ENCODE data around the gene ADCYAP1R1.

The ADCYAP1R1 gene

DNA sequence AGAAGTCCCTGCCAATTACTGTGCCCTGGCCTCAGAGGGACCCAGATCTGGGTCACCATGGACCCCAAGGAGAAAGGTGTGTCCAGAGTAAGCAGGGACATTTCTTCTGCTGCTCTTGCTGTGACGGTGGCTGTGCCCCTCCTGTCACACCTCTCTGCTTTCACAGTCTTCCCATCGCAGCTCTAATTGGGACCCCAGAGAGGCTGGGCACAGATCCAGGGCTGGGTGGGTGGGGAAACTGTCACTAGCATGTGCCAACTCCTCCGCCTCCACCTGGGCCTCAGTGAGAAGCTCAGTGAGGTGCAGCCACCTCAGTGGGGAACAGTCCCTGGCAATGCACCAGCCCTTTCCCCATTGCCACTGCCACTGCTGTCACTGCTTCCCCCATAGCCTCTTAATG is 37.3 kb upstream of the ADCYAP1R1 start:
- TF ChIP-seq, protein P1, sequence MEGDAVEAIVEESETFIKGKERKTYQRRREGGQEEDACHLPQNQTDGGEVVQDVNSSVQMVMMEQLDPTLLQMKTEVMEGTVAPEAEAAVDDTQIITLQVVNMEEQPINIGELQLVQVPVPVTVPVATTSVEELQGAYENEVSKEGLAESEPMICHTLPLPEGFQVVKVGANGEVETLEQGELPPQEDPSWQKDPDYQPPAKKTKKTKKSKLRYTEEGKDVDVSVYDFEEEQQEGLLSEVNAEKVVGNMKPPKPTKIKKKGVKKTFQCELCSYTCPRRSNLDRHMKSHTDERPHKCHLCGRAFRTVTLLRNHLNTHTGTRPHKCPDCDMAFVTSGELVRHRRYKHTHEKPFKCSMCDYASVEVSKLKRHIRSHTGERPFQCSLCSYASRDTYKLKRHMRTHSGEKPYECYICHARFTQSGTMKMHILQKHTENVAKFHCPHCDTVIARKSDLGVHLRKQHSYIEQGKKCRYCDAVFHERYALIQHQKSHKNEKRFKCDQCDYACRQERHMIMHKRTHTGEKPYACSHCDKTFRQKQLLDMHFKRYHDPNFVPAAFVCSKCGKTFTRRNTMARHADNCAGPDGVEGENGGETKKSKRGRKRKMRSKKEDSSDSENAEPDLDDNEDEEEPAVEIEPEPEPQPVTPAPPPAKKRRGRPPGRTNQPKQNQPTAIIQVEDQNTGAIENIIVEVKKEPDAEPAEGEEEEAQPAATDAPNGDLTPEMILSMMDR (IDR thresholded peaks at IDR 0.05; ENCODE audit: low read depth, low read length): no peak

DNA sequence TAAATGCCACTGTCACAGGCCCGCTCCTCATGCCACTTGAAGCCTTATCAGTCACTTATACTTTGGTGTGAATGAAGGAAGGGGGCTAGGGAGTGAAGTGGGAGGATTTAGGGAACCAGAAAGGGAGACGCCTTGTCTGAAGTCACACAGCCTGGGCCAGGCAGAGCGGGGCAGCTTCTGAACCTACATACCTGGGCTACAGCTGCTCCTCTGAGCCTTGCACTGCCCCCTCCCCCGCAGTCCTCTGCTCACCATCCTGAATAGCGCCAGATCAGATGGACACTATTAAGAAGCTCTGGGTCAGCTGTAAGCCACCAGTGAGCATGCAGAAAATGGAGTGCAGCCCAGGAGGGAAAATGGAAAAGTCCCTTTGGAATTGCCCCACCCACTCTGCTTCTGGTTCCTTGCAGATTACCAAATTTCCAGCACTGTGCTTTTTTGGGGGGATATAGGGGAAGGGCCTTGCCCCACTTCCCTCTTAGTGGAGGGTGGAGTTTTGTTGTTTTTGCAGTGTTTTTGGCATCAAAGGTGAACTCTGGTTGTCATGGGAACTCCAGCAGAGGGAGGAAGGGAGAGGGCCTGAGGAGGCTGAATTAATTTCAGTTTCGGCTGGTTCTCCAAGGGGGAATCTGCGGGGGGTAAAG is 35.0 kb upstream of the ADCYAP1R1 start:
- DNase-seq (ENCODE audit: low read depth in 2 of 2): no peak
- H3K4me3 ChIP-seq (replicated peaks in 1 of 2; ENCODE audit: low read depth in 2 of 2, low read length in 2 of 2): no peak overlapping the region
- TF ChIP-seq, protein P1 (IDR thresholded peaks at IDR 0.05; ENCODE audit: low read depth, low read length): no peak

More for the DNA sequence above, 37.3 kb upstream of the ADCYAP1R1 start:
- no peak for DNase-seq (ENCODE audit: low read depth in 2 of 2)
- H3K4me3 ChIP-seq (replicated peaks in 1 of 2; ENCODE audit: low read depth in 2 of 2, low read length in 2 of 2): no peak overlapping the region

DNA sequence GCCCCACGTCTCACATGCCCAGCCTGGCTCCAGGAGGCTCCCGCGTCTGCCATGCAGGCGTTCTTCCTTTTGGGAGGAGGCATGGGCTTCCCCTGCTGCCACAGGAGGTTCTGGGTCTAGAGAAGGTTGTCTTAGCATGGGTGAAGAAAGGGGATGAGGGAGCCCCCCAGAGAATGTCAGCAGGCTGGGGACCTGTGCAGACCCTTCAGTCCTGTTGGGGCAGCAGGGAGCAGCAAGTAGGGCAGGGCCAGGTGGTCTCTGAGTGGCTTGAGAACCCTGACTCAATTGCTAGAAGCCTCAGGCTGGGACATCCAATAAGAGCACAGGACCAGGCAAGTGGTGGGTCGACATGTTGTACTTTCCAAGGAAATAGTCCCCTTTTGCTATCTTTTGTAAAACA is 34.4 kb upstream of the ADCYAP1R1 start:
- TF ChIP-seq, protein P1 (IDR thresholded peaks at IDR 0.05; ENCODE audit: low read depth, low read length): no peak
- no peak for DNase-seq (ENCODE audit: low read depth in 2 of 2)
- no peak overlapping the region for H3K4me3 ChIP-seq (replicated peaks in 1 of 2; ENCODE audit: low read depth in 2 of 2, low read length in 2 of 2)

DNA sequence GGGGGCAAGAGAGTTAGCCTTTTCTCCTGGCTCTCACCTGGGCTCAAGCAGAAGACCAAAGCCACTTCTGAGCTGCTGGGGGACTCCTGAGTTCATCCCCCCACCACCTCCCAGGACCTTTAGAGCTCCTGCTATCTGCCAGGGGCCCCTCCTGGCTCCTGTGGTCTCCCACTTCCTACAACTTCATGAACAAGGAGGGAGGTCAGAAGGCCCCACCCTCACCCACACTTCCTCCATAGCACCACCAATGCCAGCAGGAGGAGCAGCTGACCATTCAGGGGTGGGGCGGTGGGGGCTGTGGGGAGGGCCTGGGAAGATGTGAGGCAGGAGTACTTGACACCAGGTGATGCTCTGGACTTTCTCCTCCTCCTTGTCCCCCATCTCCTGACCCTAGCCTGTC is 32.6 kb upstream of the ADCYAP1R1 start:
- no peak for DNase-seq (ENCODE audit: low read depth in 2 of 2)
- TF ChIP-seq, protein P1 (IDR thresholded peaks at IDR 0.05; ENCODE audit: low read depth, low read length): no peak
- H3K4me3 ChIP-seq (replicated peaks in 1 of 2; ENCODE audit: low read depth in 2 of 2, low read length in 2 of 2): no peak overlapping the region

DNA sequence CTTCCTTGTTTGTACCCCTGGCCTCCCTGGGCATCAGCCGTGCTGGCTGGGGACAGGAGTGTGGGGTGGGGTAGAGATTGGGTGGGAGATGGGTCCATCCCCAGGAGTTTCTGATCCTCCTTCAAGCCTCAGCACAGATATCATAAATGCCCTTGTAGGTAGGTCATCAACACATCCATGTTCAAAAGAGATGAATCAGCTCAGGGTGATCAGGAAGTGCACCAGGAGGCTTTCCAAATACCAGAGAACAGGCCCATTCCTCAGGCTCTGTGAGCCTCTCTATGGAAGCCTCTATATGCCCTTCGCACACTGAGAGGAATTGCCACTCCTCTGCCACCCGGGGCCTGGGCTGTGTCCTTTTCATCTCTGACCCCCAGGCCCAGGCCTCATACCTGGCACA is 31.9 kb upstream of the ADCYAP1R1 start:
- TF ChIP-seq, protein P1 (IDR thresholded peaks at IDR 0.05; ENCODE audit: low read depth, low read length): no peak
- H3K4me3 ChIP-seq (replicated peaks in 1 of 2; ENCODE audit: low read depth in 2 of 2, low read length in 2 of 2): no peak overlapping the region
- no peak for DNase-seq (ENCODE audit: low read depth in 2 of 2)

DNA sequence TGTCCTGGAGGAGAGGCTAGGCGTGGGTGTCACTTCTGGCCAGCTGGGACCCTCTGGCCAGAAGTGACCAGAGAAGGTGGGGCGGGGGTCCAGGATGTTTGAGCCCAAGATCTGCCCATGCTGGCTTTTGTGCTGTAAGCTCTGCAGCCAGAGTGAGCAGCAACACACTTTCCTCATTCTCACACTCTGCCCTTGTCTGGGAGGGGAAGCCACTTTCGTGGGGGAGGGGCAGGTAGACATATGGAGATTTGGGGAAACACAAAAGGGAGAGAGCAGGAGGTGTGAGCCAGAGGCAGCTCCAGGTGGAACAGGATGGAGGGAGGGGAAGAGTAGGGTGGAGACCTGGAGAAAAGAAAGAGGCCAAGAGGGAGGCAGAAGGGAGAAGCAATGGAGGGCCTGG is 31.5 kb upstream of the ADCYAP1R1 start:
- TF ChIP-seq, protein P1 (IDR thresholded peaks at IDR 0.05; ENCODE audit: low read depth, low read length): no peak
- H3K4me3 ChIP-seq (replicated peaks in 1 of 2; ENCODE audit: low read depth in 2 of 2, low read length in 2 of 2): no peak overlapping the region
- DNase-seq (ENCODE audit: low read depth in 2 of 2): no peak

DNA sequence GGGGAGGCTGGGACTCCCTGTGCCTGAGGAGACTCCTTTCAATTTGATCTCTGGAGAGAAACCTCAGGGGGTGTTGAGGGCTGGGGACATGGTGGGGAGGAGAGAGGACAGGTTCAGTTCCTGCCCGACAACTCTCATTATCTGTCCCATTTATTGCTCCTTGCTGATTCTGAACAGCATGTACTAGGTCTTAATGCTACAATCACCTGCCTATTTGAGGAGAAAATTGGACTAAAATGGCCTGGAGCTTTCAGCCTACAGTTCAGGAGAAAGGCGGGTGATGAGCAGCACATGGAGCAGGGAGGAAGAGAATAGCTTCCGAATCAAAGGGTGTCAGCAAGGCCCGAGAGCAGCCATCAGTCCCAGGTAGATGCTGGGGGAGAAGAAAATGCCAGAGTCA is 30.0 kb upstream of the ADCYAP1R1 start:
- no peak overlapping the region for H3K4me3 ChIP-seq (replicated peaks in 1 of 2; ENCODE audit: low read depth in 2 of 2, low read length in 2 of 2)
- no peak for DNase-seq (ENCODE audit: low read depth in 2 of 2)
- TF ChIP-seq, protein P1 (IDR thresholded peaks at IDR 0.05; ENCODE audit: low read depth, low read length): no peak

Data from cardiac fibroblast (primary cell).